Activated naive CD4-positive, alpha-beta T cell treated with anti-CD3 and anti-CD28 coated beads for 36 hours (primary cell): Measurements from ENCODE around the gene CELF4. TPM values are rescaled to one million over a fixed set of nuclear protein-coding genes. Genes with fewer than 3 reads are reported as not detected.

Experiments
- CTCF ChIA-PET: fragments of 350-600 bp; sonication (Branson Sonifier 250); formaldehyde crosslinking; loops from one replicate; lab custom pipeline; 2021; ENCODE audit warnings: antibody characterized with exemption; lab: Charles Lee
- DNase-seq: peaks from one replicate; pipeline ENCODE4 v3.0.0-alpha.2; 2020
- H3K27ac Mint-ChIP-seq: one replicate; pipeline ENCODE4 v1.8.0; 2021; ENCODE audit warnings: mild to moderate bottlenecking, mixed read lengths
- H3K27me3 Mint-ChIP-seq: one replicate; pipeline ENCODE4 v1.8.0; 2021; ENCODE audit warnings: low read depth, mixed read lengths
- H3K36me3 Mint-ChIP-seq: one replicate; pipeline ENCODE4 v1.8.0; 2021; ENCODE audit warnings: low read depth, mixed read lengths
- H3K4me1 Mint-ChIP-seq: one replicate; pipeline ENCODE4 v1.8.0; 2021; ENCODE audit warnings: low read depth, mixed read lengths
- H3K4me3 Mint-ChIP-seq: one replicate; pipeline ENCODE4 v1.8.0; 2021; ENCODE audit warnings: mild to moderate bottlenecking, moderate library complexity, mixed read lengths
- H3K9me3 Mint-ChIP-seq: one replicate; pipeline ENCODE4 v1.8.0; 2021; ENCODE audit warnings: mixed read lengths
- intact Hi-C: fragments of 100-400 bp; cut with micrococcal nuclease; formaldehyde crosslinking; loops from one replicate; pipeline ENCODE4 v1.15.1; 2023
- total RNA-seq, 2 experiments: library from RNA; stranded (reverse); gene quantifications; one replicate each; pipeline ENCODE4 v1.2.3, GENCODE V29; 2021

CELF4 gene
- total RNA-seq, 2 experiments from 2014 or later, result not detected

DNA sequence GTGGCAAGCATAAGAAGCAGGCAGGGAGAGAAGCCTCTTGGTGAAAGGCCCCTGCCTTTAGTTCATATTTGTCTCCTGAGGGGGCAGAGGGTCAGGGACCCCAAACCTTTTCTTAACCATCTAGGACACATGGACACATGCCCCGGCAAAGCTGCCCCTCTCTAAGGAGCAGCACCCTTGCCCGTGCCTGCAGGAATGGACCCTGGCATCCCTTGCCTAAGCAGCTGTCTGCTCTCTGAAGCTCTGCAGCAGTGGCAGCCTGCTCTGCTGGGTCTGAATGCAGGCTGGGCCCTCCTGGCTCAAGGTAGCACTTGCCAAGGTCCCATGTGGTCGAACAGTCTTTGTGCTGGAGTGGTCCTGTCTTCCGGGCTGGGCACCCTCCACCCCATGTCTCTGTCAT is 174.4 kb downstream of the CELF4 start:
- CTCF ChIA-PET, result no interaction called here
- Mint-ChIP-seq H3K4me3 (no peak overlapping the region), H3K27ac (no peak overlapping the region), H3K9me3 (no peaks in the 10 kb centered on the region), H3K36me3 (no peaks in the 10 kb centered on the region), H3K4me1 (peaks cover 2% of the 10 kb centered on the region), H3K27me3 (peaks cover 24% of the 10 kb centered on the region)
- no peak for DNase-seq
- intact Hi-C loops, result no loop called here

DNA sequence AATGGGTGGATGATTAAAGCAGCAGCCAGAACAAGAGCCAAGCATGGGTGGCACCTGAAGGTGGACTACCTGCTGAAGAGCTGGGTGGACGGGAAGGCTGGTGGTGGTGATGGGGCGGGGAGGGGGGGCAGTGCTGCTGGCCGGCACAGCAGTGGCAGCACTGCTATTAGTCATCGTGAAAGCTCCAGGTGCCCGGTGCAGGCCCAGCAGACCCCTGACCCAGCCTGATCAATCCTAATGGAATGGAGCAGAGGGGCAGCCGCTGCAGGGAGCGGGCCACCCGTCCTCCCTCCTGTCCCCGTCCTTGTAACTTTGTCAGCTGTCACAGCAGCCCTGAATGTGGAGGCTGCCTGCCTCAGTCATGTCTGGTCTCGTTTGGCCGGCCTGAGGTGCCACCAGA is 174.9 kb downstream of the CELF4 start:
- DNase-seq, result no peak
- Mint-ChIP-seq H3K9me3 (no peaks in the 10 kb centered on the region), H3K36me3 (no peaks in the 10 kb centered on the region), H3K27ac (no peak overlapping the region), H3K27me3 (peaks cover 20% of the 10 kb centered on the region), H3K4me1 (peaks cover 2% of the 10 kb centered on the region), H3K4me3 (no peak overlapping the region)
- intact Hi-C loops, result no loop called here
- CTCF ChIA-PET, result no interaction called here

DNA sequence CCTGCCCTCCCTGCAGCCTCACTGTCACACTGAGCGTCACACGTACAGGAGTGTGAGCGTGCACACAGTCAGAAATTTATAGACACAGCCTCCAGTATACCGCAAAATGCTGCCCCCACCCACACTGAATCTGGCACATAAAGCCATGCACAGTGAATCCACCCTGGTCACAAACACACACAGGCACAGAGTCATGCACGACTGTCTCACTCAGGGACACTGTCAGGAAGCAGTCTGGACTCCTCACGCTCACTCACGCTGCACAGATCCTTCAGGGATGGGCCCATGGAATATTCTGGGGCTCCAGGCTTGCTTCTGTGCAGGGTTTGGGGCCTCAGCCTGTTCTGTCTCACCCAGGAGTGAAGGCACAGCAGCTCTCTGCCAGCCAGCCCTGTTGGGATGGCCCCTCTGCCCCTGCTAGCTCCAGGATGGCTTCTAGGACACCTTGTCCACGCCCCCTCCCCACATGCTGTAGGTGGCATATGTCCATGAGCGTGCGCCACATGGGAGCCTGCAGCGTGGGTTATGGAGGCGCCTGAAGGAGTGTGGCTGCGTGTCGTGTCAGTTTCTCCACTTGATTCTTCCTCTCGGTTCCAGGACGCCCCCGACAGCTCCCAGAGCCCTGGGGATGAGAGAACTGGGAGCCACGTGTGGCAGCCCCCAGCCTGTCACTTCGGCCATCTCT is 175.8 kb downstream of the CELF4 start:
- Mint-ChIP-seq H3K27ac (no peak overlapping the region), H3K9me3 (no peaks in the 10 kb centered on the region), H3K4me3 (no peak overlapping the region), H3K4me1 (no peaks in the 10 kb centered on the region), H3K27me3 (peaks cover 16% of the 10 kb centered on the region), H3K36me3 (no peaks in the 10 kb centered on the region)
- no peak for DNase-seq
- intact Hi-C loops, result loop anchor here (5.0 kb wide), 1 partner anchor 448 kb away; no protein-coding TSS in a partner anchor
- CTCF ChIA-PET, result no interaction called here

DNA sequence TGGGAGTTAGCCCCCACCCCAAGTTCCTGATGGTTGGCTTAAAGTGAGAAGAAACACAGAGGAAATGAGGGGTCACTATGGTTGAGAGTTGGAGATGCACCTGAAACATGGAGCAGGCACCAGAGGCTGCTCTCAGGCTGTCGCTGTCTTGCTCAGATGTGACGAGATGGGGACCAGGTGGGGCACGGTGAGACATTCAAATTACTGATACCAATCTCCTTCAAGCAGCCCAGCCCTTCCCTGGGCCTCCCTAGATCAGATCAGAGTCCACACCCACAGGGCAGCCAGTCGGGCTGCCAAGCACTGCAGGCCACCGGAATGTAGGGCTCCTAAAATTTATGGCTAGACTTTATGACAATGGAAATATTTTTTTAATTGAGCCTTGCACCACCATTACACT is 176.6 kb downstream of the CELF4 start:
- CTCF ChIA-PET, result no interaction called here
- Mint-ChIP-seq H3K4me1 (no peaks in the 10 kb centered on the region), H3K9me3 (no peaks in the 10 kb centered on the region), H3K36me3 (no peaks in the 10 kb centered on the region), H3K4me3 (no peak overlapping the region), H3K27ac (no peak overlapping the region), H3K27me3 (peaks cover 16% of the 10 kb centered on the region)
- intact Hi-C loops, result loop anchor here (5.0 kb wide), 1 partner anchor 447 kb away; no protein-coding TSS in a partner anchor
- no peak for DNase-seq

DNA sequence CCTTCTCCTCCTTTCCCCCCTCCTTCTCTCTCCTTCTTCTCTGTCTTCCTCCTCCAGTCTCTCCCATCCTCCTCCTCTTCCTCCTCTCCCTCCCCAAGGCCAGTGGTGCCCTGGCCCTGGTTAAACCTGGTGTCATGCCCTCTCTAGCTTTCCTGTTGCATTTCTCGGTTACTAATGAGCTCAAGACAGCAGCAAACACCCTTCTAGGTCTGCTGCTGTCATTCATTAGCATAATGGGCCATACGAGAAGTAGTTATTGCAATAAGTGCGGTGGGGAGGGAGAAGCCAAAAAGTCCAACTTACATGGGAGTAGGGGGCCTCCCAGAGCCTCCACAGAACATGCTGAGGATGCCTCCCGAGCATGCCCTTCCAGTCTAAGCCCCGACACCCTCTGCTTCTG is 177.2 kb downstream of the CELF4 start:
- no peaks in the 10 kb centered on the region for H3K36me3 Mint-ChIP-seq
- CTCF ChIA-PET, result interaction anchor here (0.6 kb wide), 1 partner anchor 432 kb away, joined by 4 read pairs; no protein-coding TSS in a partner anchor
- no peak overlapping the region for H3K4me3 Mint-ChIP-seq
- H3K27me3 Mint-ChIP-seq, result peaks cover 16% of the 10 kb centered on the region
- no peak for DNase-seq
- intact Hi-C loops, result loop anchor here (5.0 kb wide), 1 partner anchor 446 kb away; no protein-coding TSS in a partner anchor
- no peak overlapping the region for H3K27ac Mint-ChIP-seq
- H3K4me1 Mint-ChIP-seq, result no peaks in the 10 kb centered on the region
- no peaks in the 10 kb centered on the region for H3K9me3 Mint-ChIP-seq

DNA sequence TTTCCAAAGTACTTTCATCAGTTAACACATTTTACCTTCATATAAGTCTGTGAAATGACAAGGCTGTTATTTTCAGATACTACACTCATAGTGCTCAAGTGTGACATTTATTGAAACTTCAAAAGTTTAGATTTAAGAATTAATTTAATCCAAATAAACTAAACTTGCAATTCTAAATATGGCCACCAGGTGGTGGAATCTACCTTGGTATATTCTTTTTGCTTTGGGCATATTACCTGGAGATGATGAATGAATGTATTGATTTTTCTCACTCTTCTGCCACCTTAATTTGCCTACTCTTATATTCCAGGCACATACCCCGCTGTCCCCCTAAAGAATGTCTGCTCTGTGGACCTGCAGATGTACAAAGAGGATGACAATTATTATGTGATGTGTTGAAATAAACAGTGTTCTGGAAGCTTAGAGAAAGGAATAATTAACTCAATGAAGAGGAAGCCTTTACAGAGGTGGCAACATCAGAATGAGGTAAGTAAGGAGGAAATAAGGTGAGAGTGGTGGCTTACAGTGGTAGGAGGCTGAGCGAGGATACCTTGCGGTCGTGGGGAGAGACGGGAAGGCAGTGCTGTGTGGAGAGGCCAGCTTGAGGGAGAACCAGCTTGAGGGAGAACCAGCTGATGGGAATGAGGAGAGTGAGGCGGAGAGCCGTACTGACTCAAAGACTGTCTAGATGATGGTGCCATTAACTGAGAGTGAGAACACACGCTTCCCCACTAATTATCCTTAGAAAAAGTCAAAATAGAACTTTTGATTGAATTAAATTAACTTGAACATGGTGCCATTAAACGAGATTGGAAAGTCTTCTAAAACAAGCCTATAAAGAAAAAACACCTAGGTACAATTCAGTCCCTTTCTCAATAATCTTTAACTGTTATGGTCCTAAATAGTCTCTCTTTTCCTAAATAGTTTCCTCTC is 179.5 kb downstream of the CELF4 start:
- Mint-ChIP-seq H3K27ac (no peak overlapping the region), H3K4me1 (no peaks in the 10 kb centered on the region), H3K4me3 (no peak overlapping the region), H3K36me3 (no peaks in the 10 kb centered on the region), H3K9me3 (no peaks in the 10 kb centered on the region), H3K27me3 (peaks cover 5% of the 10 kb centered on the region)
- CTCF ChIA-PET, result interaction anchor here (0.6 to 1.5 kb wide), 8 partner anchors 19 to 194 kb away, joined by 3 to 5 read pairs (median 3); no protein-coding TSS in a partner anchor
- no peak for DNase-seq
- intact Hi-C loops, result loop anchor here (1.0 to 5.0 kb wide), 2 partner anchors 152 to 444 kb away; no protein-coding TSS in a partner anchor

DNA sequence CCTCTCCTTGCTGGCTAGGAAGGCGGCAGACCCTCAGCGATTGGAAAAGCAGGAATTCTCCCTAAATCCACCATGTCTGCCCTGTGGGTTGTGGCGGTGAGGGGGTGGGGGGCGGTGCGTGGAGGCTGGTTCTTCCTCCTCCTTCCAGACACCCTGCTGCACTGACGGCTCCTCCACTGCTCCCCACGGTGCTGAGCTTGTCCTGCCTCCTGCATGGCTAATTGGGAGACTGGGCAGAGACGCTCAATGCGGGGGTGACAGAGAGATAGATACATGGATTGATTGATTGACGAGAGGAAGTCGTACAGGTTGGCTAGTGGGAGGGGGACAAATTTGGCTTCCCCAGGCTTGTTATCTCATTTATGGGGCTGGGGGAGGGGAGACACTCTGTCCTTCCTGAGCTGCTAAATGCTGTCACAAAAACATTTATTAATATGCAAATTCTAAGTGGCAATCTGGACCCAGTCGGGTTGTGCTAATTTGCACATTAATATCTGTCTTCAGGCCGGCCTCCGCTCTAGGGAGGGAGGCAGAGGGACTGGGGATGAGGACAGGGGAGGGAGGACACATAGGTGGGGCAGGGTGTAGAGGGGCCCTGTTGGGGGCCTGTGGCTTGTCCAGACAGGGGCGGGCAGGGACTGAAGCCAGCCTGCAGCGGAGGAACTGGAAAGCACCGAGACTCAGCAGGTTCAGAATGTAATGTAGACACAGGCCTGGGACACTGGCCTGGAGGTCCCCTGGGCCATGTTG is 181.6 kb downstream of the CELF4 start:
- H3K4me1 Mint-ChIP-seq, result no peaks in the 10 kb centered on the region
- no peak overlapping the region for H3K27ac Mint-ChIP-seq
- no peak for DNase-seq
- CTCF ChIA-PET, result no interaction called here
- H3K27me3 Mint-ChIP-seq, result peaks cover 5% of the 10 kb centered on the region
- H3K9me3 Mint-ChIP-seq, result no peaks in the 10 kb centered on the region
- H3K36me3 Mint-ChIP-seq, result no peaks in the 10 kb centered on the region
- no peak overlapping the region for H3K4me3 Mint-ChIP-seq
- intact Hi-C loops, result no loop called here

DNA sequence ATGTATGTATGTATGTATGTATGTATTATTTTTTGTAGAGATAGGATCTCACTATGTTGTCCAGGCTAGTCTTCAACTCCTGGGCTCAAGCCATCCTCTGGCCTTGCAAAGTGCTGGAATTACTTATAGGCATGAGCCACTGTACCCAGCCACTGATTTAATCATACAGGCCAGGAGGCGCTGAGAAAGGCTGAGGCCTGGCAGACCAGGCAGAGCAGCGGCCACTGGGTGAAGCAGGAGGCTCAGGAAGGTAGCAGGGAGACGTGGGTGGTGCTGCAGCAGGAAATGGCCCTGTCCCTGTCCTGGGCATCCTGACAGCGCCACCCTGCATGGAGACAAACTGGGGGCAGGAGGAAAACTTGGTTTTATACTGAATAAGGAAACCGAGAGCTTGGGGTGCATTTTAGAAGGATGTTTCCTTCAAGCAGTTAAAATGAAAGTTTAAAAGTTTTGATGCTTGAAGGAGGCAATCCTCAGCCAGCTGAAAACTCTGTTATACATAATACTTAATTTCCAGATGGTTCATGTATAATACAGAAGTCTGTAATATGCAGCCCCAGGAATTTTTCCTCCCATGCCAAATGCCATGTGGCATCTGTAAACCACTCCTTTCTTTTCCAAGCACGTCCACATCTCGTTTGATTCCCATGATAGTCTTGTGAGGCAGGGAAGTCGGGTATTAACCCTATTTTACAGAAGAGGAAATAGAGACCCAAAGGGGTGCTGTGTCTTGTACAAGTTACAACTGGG is 182.4 kb downstream of the CELF4 start:
- intact Hi-C loops, result no loop called here
- Mint-ChIP-seq H3K9me3 (no peaks in the 10 kb centered on the region), H3K4me3 (no peak overlapping the region), H3K27me3 (peaks cover 5% of the 10 kb centered on the region), H3K4me1 (no peaks in the 10 kb centered on the region), H3K27ac (no peak overlapping the region), H3K36me3 (no peaks in the 10 kb centered on the region)
- DNase-seq, result no peak
- CTCF ChIA-PET, result no interaction called here

DNA sequence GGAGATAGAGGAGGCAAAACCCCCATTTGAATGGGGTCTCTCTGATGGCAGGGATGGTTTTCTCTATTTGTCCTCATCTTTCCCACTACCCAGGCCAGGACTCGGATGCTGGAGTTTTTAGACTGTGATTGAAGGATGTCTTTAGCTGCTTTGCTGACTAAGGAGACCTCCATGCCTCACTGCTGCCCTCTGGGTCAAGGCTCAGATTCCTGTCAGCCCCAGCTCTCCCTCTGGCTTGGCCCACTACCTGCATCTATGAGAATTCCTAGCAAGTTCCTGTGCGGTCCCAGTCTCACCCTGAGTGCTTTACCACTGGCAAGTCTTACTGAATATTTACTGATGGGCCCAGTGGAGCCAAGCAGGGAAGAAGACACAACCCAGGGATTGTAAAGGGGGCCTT is 184.0 kb downstream of the CELF4 start:
- CTCF ChIA-PET, result interaction anchor here (1.1 kb wide), 1 partner anchor 38 kb away, joined by 3 read pairs; no protein-coding TSS in a partner anchor
- intact Hi-C loops, result no loop called here
- Mint-ChIP-seq H3K27ac (no peak overlapping the region), H3K9me3 (no peaks in the 10 kb centered on the region), H3K4me1 (no peaks in the 10 kb centered on the region), H3K4me3 (no peak overlapping the region), H3K36me3 (no peaks in the 10 kb centered on the region), H3K27me3 (peaks cover 8% of the 10 kb centered on the region)
- no peak for DNase-seq

DNA sequence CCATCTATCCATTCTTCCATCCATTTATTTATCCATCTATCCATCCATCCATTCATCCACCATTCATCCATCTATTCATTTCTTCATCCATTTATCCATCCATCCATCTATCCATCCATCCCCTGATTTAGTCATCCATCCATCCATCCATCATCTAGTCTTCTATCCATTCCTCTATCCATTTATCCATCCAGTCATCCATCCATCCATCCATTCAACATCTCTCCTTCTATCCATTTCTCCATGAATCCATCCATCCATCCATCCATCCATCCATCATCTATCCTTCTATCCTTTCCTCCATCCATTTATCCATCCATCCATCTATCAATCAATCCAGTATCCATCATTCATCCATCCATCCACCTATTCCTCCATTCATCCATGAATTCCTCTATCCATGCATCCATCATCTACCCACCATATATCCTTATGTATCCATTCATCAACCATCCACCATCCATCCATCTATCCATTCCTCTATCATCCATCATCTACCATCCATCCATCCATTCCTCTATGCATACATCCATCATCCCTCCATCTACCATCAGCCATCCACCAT is 185.0 kb downstream of the CELF4 start:
- CTCF ChIA-PET, result no interaction called here
- Mint-ChIP-seq H3K36me3 (no peaks in the 10 kb centered on the region), H3K4me1 (no peaks in the 10 kb centered on the region), H3K27me3 (peaks cover 10% of the 10 kb centered on the region), H3K9me3 (no peaks in the 10 kb centered on the region), H3K4me3 (no peak overlapping the region), H3K27ac (no peak overlapping the region)
- no peak for DNase-seq
- intact Hi-C loops, result no loop called here

DNA sequence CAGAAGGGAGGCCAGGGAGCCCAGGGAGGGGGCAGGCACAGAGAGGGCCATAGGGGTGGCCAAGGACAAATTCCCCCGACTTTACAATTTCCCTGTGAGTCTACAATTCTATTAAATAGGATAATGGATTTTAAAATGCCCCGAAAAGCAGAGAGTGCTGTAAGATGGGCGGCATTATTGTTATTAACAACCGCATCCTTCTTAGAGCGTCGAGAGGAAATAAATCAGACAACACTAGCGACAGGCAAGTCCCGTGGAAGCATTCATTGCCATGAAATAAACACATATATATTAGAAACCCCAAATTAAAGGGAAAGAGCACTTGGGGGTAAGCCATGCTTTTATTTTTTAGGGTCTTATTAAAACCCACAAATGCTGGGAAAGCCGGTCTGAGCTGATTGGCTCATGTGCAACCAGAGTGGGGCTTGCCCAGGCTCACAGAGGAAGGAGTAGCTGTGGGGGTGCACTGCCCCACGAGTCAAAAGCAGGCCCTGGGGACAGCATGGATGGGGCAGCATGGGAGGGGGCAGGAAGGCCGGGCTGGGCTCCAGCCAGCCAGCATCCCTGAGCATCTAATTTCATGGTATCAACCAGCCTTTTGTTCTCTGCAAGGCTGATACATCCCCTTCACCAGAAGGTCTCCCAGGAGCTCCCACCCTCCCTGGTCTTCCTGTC is 187.1 kb downstream of the CELF4 start:
- no peak overlapping the region for H3K27ac Mint-ChIP-seq
- CTCF ChIA-PET, result interaction anchor here (0.8 kb wide), 1 partner anchor 56 kb away, joined by 3 read pairs; no protein-coding TSS in a partner anchor
- intact Hi-C loops, result no loop called here
- H3K27me3 Mint-ChIP-seq, result peaks cover 5% of the 10 kb centered on the region
- no peaks in the 10 kb centered on the region for H3K4me1 Mint-ChIP-seq
- H3K36me3 Mint-ChIP-seq, result no peaks in the 10 kb centered on the region
- no peaks in the 10 kb centered on the region for H3K9me3 Mint-ChIP-seq
- no peak for DNase-seq
- no peak overlapping the region for H3K4me3 Mint-ChIP-seq
